ENCODE data around the gene PIP5KL1.

- TF ChIP-seq CTCF (IDR thresholded peaks at IDR 0.05; ENCODE audit: insufficient read depth, low read length, poor library complexity, severe bottlenecking), result no peak
- no peak for TF ChIP-seq EZH2phosphoT487 (conservative IDR thresholded peaks at IDR 0.05; ENCODE audit: low read length)
These were observed 29.3 kb upstream of the PIP5KL1 start for GRCh38 chr9:127959841-127960409.
